Tibial artery (tissue), 4 donors: Measurements from ENCODE around the gene NUDT21.

Experiments used
- DNase-seq, 2 donors: peaks; one replicate each; pipeline ENCODE4 v3.0.0-alpha.2; 2019
- H3K27ac ChIP-seq, 2 donors: fragments of 200-600 bp; sonication (generic) in 1 of 2; 1 replicate in 1 of 2; 2 replicates in 1 of 2; pipeline ENCODE4 v1.5.1; 2018 to 2019; ENCODE audit warnings: mild to moderate bottlenecking in 1 of 2
- H3K27me3 ChIP-seq, 2 donors: fragments of 200-600 bp; sonication (generic) in 1 of 2; one replicate each; pipeline versions ENCODE4 v1.5.1 to v1.6.0; 2016 to 2019
- H3K36me3 ChIP-seq, 3 donors: fragments of 200-600 bp; sonication (generic) in 2 of 3; one replicate each; pipeline ENCODE4 v1.5.1; 2016 to 2019; ENCODE audit warnings: mild to moderate bottlenecking in 2 of 3
- H3K4me1 ChIP-seq, 4 donors: fragments of 200-600 bp; sonication (generic) in 2 of 4; 1 replicate in 3 of 4; 2 replicates in 1 of 4; pipeline ENCODE4 v1.5.1; 2016 to 2019
- H3K4me3 ChIP-seq, 2 donors: fragments of 200-600 bp; sonication (generic) in 1 of 2; 1 replicate in 1 of 2; 2 replicates in 1 of 2; pipeline ENCODE4 v1.5.1; 2018 to 2019; ENCODE audit warnings: mild to moderate bottlenecking in 2 of 2
- H3K9me3 ChIP-seq, 3 donors: fragments of 200-600 bp; sonication (generic) in 1 of 3; one replicate each; pipeline ENCODE4 v1.5.1; 2016 to 2019
- intact Hi-C: fragments of 100-400 bp; cut with DNase I; formaldehyde crosslinking; loops from one replicate; pipeline ENCODE4 v1.15.0; 2023; ENCODE audit warnings: low total_unique reads
- TF ChIP-seq, protein P1 (sequence below), 2 experiments: fragments of 200-600 bp in 1 of 2; fragments of 450-650 bp in 1 of 2; IDR thresholded peaks; one replicate each; pipeline ENCODE4 v1.5.1; 2017 to 2019; ENCODE audit warnings: antibody characterized with exemption in 2 of 2, mild to moderate bottlenecking in 1 of 2, moderate library complexity in 1 of 2

The NUDT21 gene

DNA sequence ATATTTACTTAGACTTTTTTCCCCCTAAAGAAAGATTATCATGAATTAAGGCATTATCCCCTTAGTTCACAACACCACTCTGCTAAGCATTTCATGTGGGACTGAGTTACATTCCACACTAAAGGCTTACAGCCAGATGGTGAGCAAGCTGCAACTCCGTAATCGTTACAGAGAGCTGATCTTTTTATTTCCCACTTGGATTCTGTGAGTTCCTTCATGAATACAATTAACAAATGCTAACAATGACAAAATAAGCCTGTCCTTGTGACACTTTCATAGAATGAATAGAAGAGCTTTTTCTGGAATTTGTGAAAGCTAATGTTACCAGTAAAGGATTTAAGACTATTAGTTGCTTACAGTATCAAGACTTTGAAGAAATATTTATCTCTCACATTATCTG lies 9.0 kb upstream of the NUDT21 start:
- no peak for DNase-seq
- Histone ChIP-seq H3K4me3 (no peak overlapping the region), H3K27me3 (no peaks in the 10 kb centered on the region), H3K9me3 (no peaks in the 10 kb centered on the region), H3K27ac (no peak overlapping the region), H3K36me3 (peaks cover 58 to 85% (median 71%) of the 10 kb centered on the region in 3 donors), H3K4me1 (no peaks in the 10 kb centered on the region)
- TF ChIP-seq, protein P1, sequence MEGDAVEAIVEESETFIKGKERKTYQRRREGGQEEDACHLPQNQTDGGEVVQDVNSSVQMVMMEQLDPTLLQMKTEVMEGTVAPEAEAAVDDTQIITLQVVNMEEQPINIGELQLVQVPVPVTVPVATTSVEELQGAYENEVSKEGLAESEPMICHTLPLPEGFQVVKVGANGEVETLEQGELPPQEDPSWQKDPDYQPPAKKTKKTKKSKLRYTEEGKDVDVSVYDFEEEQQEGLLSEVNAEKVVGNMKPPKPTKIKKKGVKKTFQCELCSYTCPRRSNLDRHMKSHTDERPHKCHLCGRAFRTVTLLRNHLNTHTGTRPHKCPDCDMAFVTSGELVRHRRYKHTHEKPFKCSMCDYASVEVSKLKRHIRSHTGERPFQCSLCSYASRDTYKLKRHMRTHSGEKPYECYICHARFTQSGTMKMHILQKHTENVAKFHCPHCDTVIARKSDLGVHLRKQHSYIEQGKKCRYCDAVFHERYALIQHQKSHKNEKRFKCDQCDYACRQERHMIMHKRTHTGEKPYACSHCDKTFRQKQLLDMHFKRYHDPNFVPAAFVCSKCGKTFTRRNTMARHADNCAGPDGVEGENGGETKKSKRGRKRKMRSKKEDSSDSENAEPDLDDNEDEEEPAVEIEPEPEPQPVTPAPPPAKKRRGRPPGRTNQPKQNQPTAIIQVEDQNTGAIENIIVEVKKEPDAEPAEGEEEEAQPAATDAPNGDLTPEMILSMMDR (IDR thresholded peaks at IDR 0.05) = no peak
- intact Hi-C loops = no loop called here

DNA sequence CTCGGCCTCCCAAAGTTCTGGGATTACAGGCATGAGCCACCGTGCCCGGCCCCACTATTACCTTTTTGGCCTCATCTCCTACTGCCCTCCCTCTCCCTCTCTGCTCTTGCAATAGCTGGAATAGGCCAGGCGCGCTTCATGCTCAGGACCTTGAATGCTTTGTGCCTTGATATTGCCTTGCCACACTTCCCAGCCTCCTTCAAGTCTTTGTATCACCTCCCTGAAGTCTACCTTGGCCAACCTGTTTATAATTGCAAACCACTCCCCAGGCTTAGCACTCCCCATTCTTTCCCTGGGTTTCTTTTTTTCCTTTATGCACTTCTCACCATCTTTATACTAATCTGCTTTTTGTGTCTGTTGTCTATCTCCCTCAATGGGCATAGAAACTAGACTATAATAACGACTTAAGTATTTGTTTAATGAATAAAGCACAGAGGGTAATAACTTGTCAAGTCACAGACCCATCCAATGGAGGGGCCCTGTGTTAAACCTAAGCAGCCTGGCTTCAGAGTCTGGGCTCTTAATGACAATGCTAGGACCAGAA lies 6.9 kb upstream of the NUDT21 start:
- Histone ChIP-seq H3K27ac (no peak overlapping the region), H3K36me3 (peaks cover 44 to 79% (median 78%) of the 10 kb centered on the region in 3 donors), H3K27me3 (no peaks in the 10 kb centered on the region), H3K9me3 (no peaks in the 10 kb centered on the region), H3K4me1 (peaks cover 0 to 7% (median 6%) of the 10 kb centered on the region in 4 donors), H3K4me3 (no peak overlapping the region)
- TF ChIP-seq, protein P1 (IDR thresholded peaks at IDR 0.05) = no peak
- DNase-seq = no peak
- intact Hi-C loops = no loop called here

DNA sequence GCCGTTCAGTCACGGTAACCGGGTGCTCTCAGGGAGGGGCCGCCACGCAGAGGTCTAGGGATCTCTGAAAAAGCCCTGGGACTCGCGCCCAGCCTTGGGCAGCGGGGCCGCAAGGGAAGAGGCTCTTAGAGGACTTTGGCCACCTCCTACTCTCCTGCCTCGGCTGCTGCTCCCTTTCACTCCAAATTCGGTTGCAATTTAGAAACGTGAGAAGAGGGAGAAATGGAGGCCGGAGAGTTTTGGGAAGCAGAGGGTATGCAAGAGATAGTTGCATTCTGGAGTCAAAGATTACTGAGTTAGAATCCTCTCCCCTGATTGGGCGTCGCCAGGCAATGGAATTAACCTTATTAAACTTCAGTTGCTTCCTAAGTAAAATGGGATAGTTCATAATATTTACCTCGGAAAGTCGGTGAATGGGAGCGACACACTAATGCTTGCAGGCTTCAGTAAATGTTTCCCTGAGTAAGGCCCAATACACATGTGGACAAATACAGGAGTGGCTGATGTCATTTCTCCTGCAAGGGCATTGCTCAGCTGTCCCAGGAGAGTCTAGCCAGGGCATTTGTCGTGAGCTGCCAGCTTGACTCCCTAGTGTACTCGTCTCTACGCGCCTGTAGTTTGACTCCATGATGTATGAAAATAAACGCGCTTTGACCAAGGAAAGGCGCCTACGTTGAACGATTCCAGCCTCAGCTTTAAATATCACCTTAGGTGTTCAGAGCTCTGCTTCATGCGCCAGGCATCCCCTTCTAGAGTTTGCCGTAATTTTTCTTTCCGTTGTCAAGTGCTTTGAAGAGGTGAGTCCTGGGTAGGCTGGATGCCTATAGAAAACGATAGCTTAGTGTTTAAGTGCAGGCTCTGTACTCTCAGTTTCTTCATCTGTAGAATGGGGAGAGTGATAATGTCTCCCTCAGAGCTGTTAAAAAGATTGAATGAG lies 889 bp upstream of the NUDT21 start:
- intact Hi-C loops = no loop called here
- peaks cover 0 to 40% (median 29%) of the 10 kb centered on the region in 4 donors for H3K4me1 ChIP-seq
- peak overlapping the region; percentile 83 to 88 for H3K4me3 ChIP-seq
- peak overlapping the region; percentile 88 for H3K27ac ChIP-seq
- H3K9me3 ChIP-seq = no peaks in the 10 kb centered on the region
- no peaks in the 10 kb centered on the region for H3K27me3 ChIP-seq
- TF ChIP-seq, protein P1 (IDR thresholded peaks at IDR 0.05) = no peak
- DNase-seq = peak; percentile 26 to 79
- H3K36me3 ChIP-seq = peaks cover 15 to 36% (median 33%) of the 10 kb centered on the region in 3 donors

DNA sequence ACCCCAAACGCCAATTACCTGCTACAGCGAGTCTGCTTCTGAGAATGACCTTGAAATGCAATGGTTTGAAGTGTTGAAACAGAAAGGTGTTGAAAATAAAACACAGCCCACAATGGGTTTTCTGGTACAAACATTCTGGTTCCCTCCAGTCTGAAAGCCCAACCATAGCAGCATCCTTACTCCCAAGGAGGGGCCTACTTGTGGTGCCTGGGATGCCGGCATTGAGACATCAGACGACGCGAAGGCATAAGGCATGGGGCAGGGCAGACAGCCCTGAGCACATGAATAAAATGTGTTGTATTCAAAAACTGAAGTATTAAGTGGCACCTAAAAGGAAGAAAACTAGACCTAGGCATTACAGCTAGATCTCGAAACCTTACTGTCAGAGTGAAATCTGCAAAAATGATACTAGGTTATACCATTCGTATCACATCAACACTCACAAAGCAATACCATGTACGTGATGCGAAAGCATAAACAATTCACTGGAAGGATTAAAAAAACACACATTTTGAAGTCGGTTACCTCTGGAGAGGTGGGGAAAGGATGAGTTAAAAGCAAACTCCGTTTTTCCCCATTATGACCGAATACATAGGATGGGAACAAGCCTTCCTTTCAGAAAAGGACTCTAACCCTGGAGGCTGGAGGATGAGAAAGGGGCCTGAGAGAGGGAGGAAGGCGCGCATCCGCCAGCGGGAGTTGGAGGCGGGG lies 702 bp downstream of the NUDT21 start:
- Histone ChIP-seq H3K27ac (peak overlapping the region; percentile 88), H3K9me3 (no peaks in the 10 kb centered on the region), H3K27me3 (no peaks in the 10 kb centered on the region), H3K36me3 (peaks cover 0 to 30% (median 27%) of the 10 kb centered on the region in 3 donors), H3K4me3 (peak overlapping the region; percentile 83 to 88), H3K4me1 (peaks cover 0 to 40% (median 29%) of the 10 kb centered on the region in 4 donors)
- intact Hi-C loops = no loop called here
- DNase-seq = no peak
- TF ChIP-seq, protein P1 (IDR thresholded peaks at IDR 0.05) = no peak

DNA sequence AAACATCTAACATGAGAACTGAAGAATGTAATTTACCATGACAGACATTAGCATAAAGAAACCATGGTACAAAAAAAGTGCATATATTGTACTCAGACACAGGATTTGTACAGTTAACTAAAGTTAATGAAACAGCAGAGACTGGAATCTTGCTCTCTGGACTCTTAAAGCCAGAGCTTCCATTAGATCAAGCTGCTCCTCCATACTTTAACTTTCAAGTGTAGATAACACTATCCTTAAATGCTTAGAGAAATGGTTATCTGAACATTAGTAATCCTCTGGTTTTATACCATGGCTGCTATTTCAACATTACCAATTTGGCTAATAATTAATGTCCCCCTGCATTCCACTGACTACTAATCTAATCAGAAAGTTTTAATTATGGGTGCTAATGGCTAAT lies 3.1 kb downstream of the NUDT21 start:
- no peaks in the 10 kb centered on the region for H3K27me3 ChIP-seq
- H3K9me3 ChIP-seq = no peaks in the 10 kb centered on the region
- intact Hi-C loops = no loop called here
- H3K27ac ChIP-seq = no peak overlapping the region
- H3K4me1 ChIP-seq = peaks cover 0 to 34% (median 23%) of the 10 kb centered on the region in 4 donors
- TF ChIP-seq, protein P1 (IDR thresholded peaks at IDR 0.05) = no peak
- peaks cover 4 to 35% (median 27%) of the 10 kb centered on the region in 3 donors for H3K36me3 ChIP-seq
- no peak for DNase-seq
- no peak overlapping the region for H3K4me3 ChIP-seq
